Peyer's patch (tissue), 4 donors: ENCODE results near the gene DIPK2A.

ENCODE experiments used
- POLR2A ChIP-seq, 2 donors: fragments of 450-650 bp; IDR thresholded peaks; one replicate each; pipeline ENCODE4 v1.5.1; 2017; ENCODE audit warnings: antibody characterized with exemption in 2 of 2, mild to moderate bottlenecking in 2 of 2, moderate library complexity in 2 of 2
- TF ChIP-seq, protein P1 (sequence below), 6 experiments: fragments of 450-650 bp in 4 of 6; fragments of 200-600 bp in 2 of 6; sonication (generic) in 1 of 6; IDR thresholded peaks; one replicate each; pipeline ENCODE4 v1.5.1; 2017 to 2019; ENCODE audit warnings: antibody characterized with exemption in 6 of 6, mild to moderate bottlenecking in 3 of 6, moderate library complexity in 1 of 6

DNA sequence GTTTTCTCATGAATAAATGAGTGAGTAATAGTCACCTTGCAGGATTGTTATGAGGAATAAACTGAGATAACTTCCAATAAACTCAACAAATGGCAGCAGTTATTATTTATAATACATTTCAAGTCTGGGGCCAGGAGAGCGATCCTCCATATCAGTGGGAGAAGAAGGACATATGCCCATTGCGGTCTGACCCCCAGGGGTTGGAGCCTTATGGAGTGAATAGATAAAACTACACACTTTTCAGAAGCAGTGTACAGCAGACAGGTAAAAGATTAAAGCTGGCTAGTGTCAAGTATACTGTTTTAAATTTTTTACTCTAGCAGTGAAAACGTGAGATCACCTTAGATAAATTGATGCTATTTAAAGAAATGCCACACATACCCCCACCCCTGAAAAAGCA, 43.5 kb downstream of the DIPK2A start:
- TF ChIP-seq, protein P1, sequence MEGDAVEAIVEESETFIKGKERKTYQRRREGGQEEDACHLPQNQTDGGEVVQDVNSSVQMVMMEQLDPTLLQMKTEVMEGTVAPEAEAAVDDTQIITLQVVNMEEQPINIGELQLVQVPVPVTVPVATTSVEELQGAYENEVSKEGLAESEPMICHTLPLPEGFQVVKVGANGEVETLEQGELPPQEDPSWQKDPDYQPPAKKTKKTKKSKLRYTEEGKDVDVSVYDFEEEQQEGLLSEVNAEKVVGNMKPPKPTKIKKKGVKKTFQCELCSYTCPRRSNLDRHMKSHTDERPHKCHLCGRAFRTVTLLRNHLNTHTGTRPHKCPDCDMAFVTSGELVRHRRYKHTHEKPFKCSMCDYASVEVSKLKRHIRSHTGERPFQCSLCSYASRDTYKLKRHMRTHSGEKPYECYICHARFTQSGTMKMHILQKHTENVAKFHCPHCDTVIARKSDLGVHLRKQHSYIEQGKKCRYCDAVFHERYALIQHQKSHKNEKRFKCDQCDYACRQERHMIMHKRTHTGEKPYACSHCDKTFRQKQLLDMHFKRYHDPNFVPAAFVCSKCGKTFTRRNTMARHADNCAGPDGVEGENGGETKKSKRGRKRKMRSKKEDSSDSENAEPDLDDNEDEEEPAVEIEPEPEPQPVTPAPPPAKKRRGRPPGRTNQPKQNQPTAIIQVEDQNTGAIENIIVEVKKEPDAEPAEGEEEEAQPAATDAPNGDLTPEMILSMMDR (IDR thresholded peaks at IDR 0.05), result no peak
- TF ChIP-seq POLR2A (IDR thresholded peaks at IDR 0.05), result no peak
